GM21390 (cell line): ENCODE results near the gene PC.
"Not testable (repeated sequence)": the region's sequence is repeated elsewhere in the genome, so short reads cannot be mapped to it uniquely, and the experiment has no call there.

Experiments
- ATAC-seq: cut with Tn5 transposase; IDR thresholded peaks from one replicate; pipeline ENCODE4 v1.9.1; 2021; ENCODE audit not compliant: unreplicated experiment

PC gene

DNA sequence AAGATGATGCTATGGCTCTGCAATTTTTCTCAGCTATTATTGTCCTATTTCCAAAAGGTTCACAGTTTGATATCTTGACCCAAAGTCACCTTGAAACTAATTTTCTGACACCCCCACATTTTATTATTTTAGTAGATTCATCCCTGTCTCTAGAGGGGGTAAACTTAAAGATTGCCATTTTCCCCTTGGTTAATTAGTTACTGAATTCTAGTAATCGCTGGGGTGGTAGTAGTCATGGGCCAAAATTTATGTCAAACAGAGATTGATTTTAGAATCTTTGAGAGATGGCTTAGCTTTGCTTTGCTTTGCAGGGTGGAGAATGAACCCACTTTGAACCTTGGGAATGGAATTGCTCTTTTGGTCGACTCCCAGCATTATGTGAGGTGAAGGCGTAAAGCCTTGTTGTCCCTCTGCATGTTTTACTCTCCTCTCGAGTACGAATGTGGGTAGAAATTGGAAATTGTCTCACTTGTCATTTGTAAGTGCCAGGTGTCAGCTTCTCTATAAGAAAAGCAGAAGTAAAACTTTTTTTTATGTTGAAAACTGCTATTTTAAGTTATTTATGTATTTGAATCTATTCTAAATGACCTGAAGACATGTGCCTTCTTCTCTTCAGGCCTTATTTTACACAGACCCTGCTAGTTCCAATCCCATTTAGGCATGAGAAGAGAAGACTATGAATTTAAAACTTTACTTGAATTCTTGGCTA, 157.3 kb downstream of the PC start:
- ATAC-seq = peak; percentile 64

DNA sequence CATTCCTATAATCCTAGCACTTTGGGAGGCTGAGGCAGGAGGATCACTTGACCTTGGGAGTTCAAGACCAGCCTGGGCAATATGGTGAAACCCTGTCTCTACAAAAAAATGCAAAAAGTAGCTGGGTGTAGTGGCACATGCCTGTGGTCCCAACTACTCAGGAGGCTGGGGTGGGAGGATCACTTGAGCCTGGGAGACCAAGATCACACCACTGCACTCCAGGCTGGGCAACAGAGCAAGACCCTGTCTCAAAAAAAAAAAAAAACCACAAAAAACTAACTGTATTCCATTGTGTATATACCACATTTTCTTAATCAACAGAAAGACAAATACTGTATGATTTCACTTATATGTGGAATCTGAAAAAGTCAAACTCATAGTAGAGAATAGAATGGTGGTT, 158.4 kb downstream of the PC start:
- not testable (repeated sequence) for ATAC-seq
